Ovary (tissue), 3 donors: ENCODE data around the gene FKBP9.

ENCODE experiments used
- EP300 ChIP-seq: sonication (generic); formaldehyde crosslinking; IDR thresholded peaks from one replicate; pipeline ENCODE4 v1.6.1; 2017; ENCODE audit warnings: antibody characterized with exemption
- POLR2A ChIP-seq: fragments of 450-650 bp; IDR thresholded peaks from one replicate; pipeline ENCODE4 v1.6.1; 2017; ENCODE audit warnings: antibody characterized with exemption, mild to moderate bottlenecking, moderate library complexity
- TF ChIP-seq, protein P1 (sequence below), 3 donors: fragments of 450-650 bp in 2 of 3; fragments of 200-600 bp in 1 of 3; IDR thresholded peaks; one replicate each; pipeline versions ENCODE4 v1.5.1 to v1.8.0; 2016 to 2022; ENCODE audit warnings: antibody characterized with exemption in 3 of 3, mild to moderate bottlenecking in 1 of 3
- donor health status: DM: no; HTN: no; CAD: no.

DNA sequence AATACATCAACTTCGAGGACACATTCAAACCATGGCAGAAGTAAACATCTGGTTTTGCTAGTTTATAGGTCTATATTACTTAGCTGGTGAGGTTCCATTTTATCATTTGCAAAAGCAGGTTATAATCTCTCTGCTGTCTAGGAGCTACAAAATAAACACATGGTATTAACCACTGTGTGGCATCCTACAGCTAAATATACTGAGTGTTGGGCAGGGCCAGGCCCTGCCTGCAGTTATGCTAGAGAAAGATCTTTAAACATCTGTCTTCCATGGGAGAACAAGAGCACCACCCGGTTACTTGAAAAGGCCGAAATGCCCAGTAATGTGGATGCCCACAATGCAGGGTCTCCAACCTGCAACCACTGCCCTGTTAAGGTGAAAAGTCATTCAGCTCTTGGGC lies 20.6 kb upstream of the FKBP9 start:
- TF ChIP-seq, protein P1, sequence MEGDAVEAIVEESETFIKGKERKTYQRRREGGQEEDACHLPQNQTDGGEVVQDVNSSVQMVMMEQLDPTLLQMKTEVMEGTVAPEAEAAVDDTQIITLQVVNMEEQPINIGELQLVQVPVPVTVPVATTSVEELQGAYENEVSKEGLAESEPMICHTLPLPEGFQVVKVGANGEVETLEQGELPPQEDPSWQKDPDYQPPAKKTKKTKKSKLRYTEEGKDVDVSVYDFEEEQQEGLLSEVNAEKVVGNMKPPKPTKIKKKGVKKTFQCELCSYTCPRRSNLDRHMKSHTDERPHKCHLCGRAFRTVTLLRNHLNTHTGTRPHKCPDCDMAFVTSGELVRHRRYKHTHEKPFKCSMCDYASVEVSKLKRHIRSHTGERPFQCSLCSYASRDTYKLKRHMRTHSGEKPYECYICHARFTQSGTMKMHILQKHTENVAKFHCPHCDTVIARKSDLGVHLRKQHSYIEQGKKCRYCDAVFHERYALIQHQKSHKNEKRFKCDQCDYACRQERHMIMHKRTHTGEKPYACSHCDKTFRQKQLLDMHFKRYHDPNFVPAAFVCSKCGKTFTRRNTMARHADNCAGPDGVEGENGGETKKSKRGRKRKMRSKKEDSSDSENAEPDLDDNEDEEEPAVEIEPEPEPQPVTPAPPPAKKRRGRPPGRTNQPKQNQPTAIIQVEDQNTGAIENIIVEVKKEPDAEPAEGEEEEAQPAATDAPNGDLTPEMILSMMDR (IDR thresholded peaks at IDR 0.05): no peak
- TF ChIP-seq EP300 (no peak), POLR2A (no peak)
